ENCODE results near the gene PTPN6.

The PTPN6 gene

GRCh38 chr12:6959058-6959804, 8.1 kb downstream of the PTPN6 start:
- CTCF ChIA-PET, result interaction anchor here (1.0 kb wide), 1 partner anchor 34 kb away, joined by 8 read pairs; no protein-coding TSS in a partner anchor
- TF ChIP-seq ELF4 (IDR thresholded peaks at IDR 0.05) (no peak), FOXK2 (IDR thresholded peaks at IDR 0.05) (no peak), CTBP1 (IDR thresholded peaks at IDR 0.05; ENCODE audit: borderline replicate concordance) (no peak)
- DNase-seq (ENCODE audit: extremely low spot score), result no peak
- POLR2A ChIA-PET, result interaction anchor here (0.9 to 13.3 kb wide), 5 partner anchors 13 to 94 kb away, joined by 3 to 450 read pairs (median 4); partner anchors contain the start of genes C12orf57 and RNU7-1

DNA sequence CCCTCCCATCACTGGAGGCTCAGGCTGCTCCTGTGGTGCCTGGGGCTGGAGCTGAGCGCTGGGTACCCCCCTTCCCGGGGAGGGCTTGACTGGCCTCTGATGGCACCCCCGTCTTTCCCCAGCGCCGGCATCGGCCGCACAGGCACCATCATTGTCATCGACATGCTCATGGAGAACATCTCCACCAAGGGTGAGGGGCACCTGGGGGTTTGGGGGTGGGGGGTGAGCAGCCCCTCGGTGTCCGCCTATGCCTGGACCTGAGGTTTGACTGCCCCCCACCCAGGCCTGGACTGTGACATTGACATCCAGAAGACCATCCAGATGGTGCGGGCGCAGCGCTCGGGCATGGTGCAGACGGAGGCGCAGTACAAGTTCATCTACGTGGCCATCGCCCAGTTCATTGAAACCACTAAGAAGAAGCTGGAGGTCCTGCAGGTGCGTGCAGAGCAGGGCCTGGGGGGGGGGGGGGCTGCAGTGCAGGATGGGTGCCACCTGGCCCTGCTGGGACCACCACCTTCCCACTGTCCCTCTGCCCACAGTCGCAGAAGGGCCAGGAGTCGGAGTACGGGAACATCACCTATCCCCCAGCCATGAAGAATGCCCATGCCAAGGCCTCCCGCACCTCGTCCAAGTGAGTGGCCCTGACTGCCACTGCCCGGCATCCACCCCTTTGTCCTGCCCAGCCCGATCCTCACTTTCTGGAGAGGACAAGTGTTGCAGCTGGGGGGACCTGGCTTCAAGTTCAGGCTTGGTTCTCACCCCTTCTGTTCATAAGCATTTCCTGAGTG, 8.8 kb downstream of the PTPN6 start:
- ChIA-PET CTCF (interaction anchor here (0.6 to 2.7 kb wide), 3 partner anchors 14 to 84 kb away, joined by 3 to 47 read pairs (median 9); partner anchors contain the start of genes C12orf57 and RNU7-1), POLR2A (interaction anchor here (1.2 to 13.3 kb wide), 10 partner anchors 8 to 207 kb away, joined by 3 to 450 read pairs (median 12); partner anchors contain the start of genes C12orf57, CDCA3, MLF2 and PTPN6)
- no peak for DNase-seq (ENCODE audit: extremely low spot score)
- no peak for TF ChIP-seq CTBP1 (IDR thresholded peaks at IDR 0.05; ENCODE audit: borderline replicate concordance)
- no peak for TF ChIP-seq BHLHE40 (IDR thresholded peaks at IDR 0.05; ENCODE audit: borderline replicate concordance)
- TF ChIP-seq FOXM1 (IDR thresholded peaks at IDR 0.05; ENCODE audit: borderline replicate concordance), result no peak
- TF ChIP-seq FOXA1 (IDR thresholded peaks at IDR 0.05), result no peak
- no peak for TF ChIP-seq SUZ12 (IDR thresholded peaks at IDR 0.05)
- no peak for TF ChIP-seq NFRKB (IDR thresholded peaks at IDR 0.05)
- TF ChIP-seq HDGF (IDR thresholded peaks at IDR 0.05; ENCODE audit: borderline replicate concordance), result no peak
- TF ChIP-seq LEF1 (IDR thresholded peaks at IDR 0.05; ENCODE audit: borderline replicate concordance), result no peak
- TF ChIP-seq FOXK2 (IDR thresholded peaks at IDR 0.05), result no peak
- no peak for TF ChIP-seq PKNOX1 (IDR thresholded peaks at IDR 0.05)
- TF ChIP-seq L3MBTL2 (conservative IDR thresholded peaks at IDR 0.05), result no peak
- no peak for TF ChIP-seq ARNT (IDR thresholded peaks at IDR 0.05)
- TF ChIP-seq ZNF384 (IDR thresholded peaks at IDR 0.05), result no peak

GRCh38 chr12:6960593-6961277, 9.6 kb downstream of the PTPN6 start:
- TF ChIP-seq LEF1 (IDR thresholded peaks at IDR 0.05; ENCODE audit: borderline replicate concordance) (no peak), L3MBTL2 (conservative IDR thresholded peaks at IDR 0.05) (no peak), CTBP1 (IDR thresholded peaks at IDR 0.05; ENCODE audit: borderline replicate concordance) (no peak), PKNOX1 (IDR thresholded peaks at IDR 0.05) (no peak), FOXM1 (IDR thresholded peaks at IDR 0.05; ENCODE audit: borderline replicate concordance) (no peak), FOXK2 (IDR thresholded peaks at IDR 0.05) (no peak), ZNF384 (IDR thresholded peaks at IDR 0.05) (no peak), SUZ12 (IDR thresholded peaks at IDR 0.05) (no peak), TARDBP (IDR thresholded peaks at IDR 0.05) (no peak), HDGF (IDR thresholded peaks at IDR 0.05; ENCODE audit: borderline replicate concordance) (no peak), ARNT (IDR thresholded peaks at IDR 0.05) (no peak)
- no peak for DNase-seq (ENCODE audit: extremely low spot score)
- POLR2A ChIA-PET, result interaction anchor here (0.6 to 13.3 kb wide), 20 partner anchors 9 to 208 kb away, joined by 3 to 450 read pairs (median 6); partner anchors contain the start of genes C12orf57, CDCA3, LPCAT3 and MLF2
- CTCF ChIA-PET, result interaction anchor here (0.6 to 2.7 kb wide), 10 partner anchors 15 to 152 kb away, joined by 3 to 47 read pairs (median 4); partner anchors contain the start of genes C12orf57, LPCAT3, RNU7-1 and SPSB2

DNA sequence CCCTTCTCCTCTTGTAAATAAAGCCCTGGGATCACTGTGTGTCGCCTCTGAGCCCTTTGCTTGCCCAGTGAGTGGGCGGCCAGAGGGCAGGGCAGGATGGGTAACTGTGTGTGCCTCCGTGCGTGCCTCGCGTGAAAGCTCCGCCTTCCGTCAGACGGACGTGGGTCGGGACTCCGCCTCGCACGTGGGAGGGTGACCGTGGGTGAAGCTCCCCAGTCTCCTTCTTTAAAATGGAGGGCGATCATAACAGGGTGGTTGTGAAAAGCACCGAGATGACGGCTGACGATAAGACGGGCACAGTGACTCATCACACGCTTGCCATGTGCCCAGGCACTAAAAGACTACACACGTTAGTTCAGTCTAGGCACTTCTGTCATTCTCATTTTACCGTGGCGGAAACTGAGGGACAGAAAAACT, 10.1 kb downstream of the PTPN6 start:
- TF ChIP-seq TARDBP (IDR thresholded peaks at IDR 0.05) (no peak), FOXA1 (IDR thresholded peaks at IDR 0.05) (no peak), FOXM1 (IDR thresholded peaks at IDR 0.05; ENCODE audit: borderline replicate concordance) (no peak), PKNOX1 (IDR thresholded peaks at IDR 0.05) (no peak), CTBP1 (IDR thresholded peaks at IDR 0.05; ENCODE audit: borderline replicate concordance) (no peak), L3MBTL2 (conservative IDR thresholded peaks at IDR 0.05) (peak; percentile 53; the same call in 1 of the 2 replicates), SP1 (IDR thresholded peaks at IDR 0.05) (no peak)
- no peak for DNase-seq (ENCODE audit: extremely low spot score)
- CTCF ChIA-PET, result interaction anchor here (0.7 to 2.7 kb wide), 15 partner anchors 9 to 152 kb away, joined by 3 to 47 read pairs (median 5); partner anchors contain the start of genes C12orf57, LPCAT3, RNU7-1 and SPSB2
- POLR2A ChIA-PET, result interaction anchor here (0.6 to 13.3 kb wide), 24 partner anchors 9 to 407 kb away, joined by 3 to 450 read pairs (median 4); partner anchors contain the start of genes C12orf57, C1RL, CDCA3 and LPCAT3

- ChIA-PET CTCF (interaction anchor here (0.7 to 2.7 kb wide), 18 partner anchors 9 to 151 kb away, joined by 3 to 47 read pairs (median 4); partner anchors contain the start of genes C12orf57, LPCAT3, RNU7-1 and SPSB2), POLR2A (interaction anchor here (0.8 to 13.3 kb wide), 26 partner anchors 10 to 407 kb away, joined by 3 to 450 read pairs (median 4); partner anchors contain the start of genes C12orf57, C1RL, CDCA3 and LPCAT3)
- DNase-seq (ENCODE audit: extremely low spot score), result peak; percentile 79
- no peak for TF ChIP-seq TARDBP (IDR thresholded peaks at IDR 0.05)
- no peak for TF ChIP-seq CTBP1 (IDR thresholded peaks at IDR 0.05; ENCODE audit: borderline replicate concordance)
- no peak for TF ChIP-seq SP1 (IDR thresholded peaks at IDR 0.05)
- TF ChIP-seq PKNOX1 (IDR thresholded peaks at IDR 0.05), result no peak
- TF ChIP-seq LEF1 (IDR thresholded peaks at IDR 0.05; ENCODE audit: borderline replicate concordance), result no peak
- no peak for TF ChIP-seq HDGF (IDR thresholded peaks at IDR 0.05; ENCODE audit: borderline replicate concordance)
- TF ChIP-seq NFRKB (IDR thresholded peaks at IDR 0.05), result no peak
- TF ChIP-seq SUZ12 (IDR thresholded peaks at IDR 0.05), result no peak
- no peak for TF ChIP-seq ELF4 (IDR thresholded peaks at IDR 0.05)
- no peak for TF ChIP-seq L3MBTL2 (conservative IDR thresholded peaks at IDR 0.05)
- no peak for TF ChIP-seq FOXM1 (IDR thresholded peaks at IDR 0.05; ENCODE audit: borderline replicate concordance)
- TF ChIP-seq BHLHE40 (IDR thresholded peaks at IDR 0.05; ENCODE audit: borderline replicate concordance), result no peak
- no peak for TF ChIP-seq FOXK2 (IDR thresholded peaks at IDR 0.05)
- TF ChIP-seq FOXA1 (IDR thresholded peaks at IDR 0.05), result no peak
- TF ChIP-seq ZNF384 (IDR thresholded peaks at IDR 0.05), result no peak
- no peak for TF ChIP-seq ARNT (IDR thresholded peaks at IDR 0.05)
Observed at GRCh38 chr12:6961695-6962284, 10.6 kb downstream of the PTPN6 start.

All from HEK293T (cell line).